BJ (cell line): Measurements from ENCODE around the gene DAPK2. TPM values are rescaled to one million over a fixed set of nuclear protein-coding genes. Genes with fewer than 3 reads are reported as not detected.
"Not testable (repeated sequence)": the region's sequence is repeated elsewhere in the genome, so short reads cannot be mapped to it uniquely, and the experiment has no call there.

Experiments
- CTCF ChIA-PET: fragments of 350-600 bp; formaldehyde crosslinking; extraction: SDS; loops from one replicate; lab custom pipeline; 2021; ENCODE audit warnings: antibody characterized with exemption, inconsistent platforms; lab: Yijun Ruan, JAX
- POLR2A ChIA-PET: fragments of 300-600 bp; sonication (Branson Sonifier 250); formaldehyde crosslinking; extraction: SDS; loops from one replicate; lab custom pipeline; 2021; ENCODE audit warnings: antibody characterized with exemption; lab: Charles Lee
- DNase-seq: peaks from one replicate; pipeline ENCODE4 v3.0.0-alpha.2; 2011; ENCODE audit warnings: low read depth
- H3K27me3 ChIP-seq: 2 replicates; pipeline ENCODE4 v1.6.0; 2011; ENCODE audit warnings: low read length; ENCODE audit not compliant: control insufficient read depth, insufficient read depth
- H3K36me3 ChIP-seq: 2 replicates; pipeline ENCODE4 v1.5.1; 2011; ENCODE audit warnings: low read length; ENCODE audit not compliant: control insufficient read depth, insufficient read depth
- H3K4me3 ChIP-seq: 2 replicates; pipeline ENCODE4 v1.5.1; 2011; ENCODE audit warnings: low read depth, mild to moderate bottlenecking, control low read depth, low read length
- polyA plus RNA-seq: library from polyadenylated mRNA; depleted of rRNA; stranded (reverse); fragments of >200 nt; gene quantifications from 2 replicates; pipeline ENCODE4 v1.2.3, GENCODE V29; 2011
- TF ChIP-seq, protein P1 (sequence below): IDR thresholded peaks from 2 replicates; pipeline ENCODE4 v1.5.1; 2011; ENCODE audit warnings: low read depth, mild to moderate bottlenecking, control low read depth, inconsistent platforms, low read length, moderate library complexity; ENCODE audit not compliant: insufficient read depth

Gene DAPK2
- polyA plus RNA-seq, 1 experiment, result 12.4 TPM

DNA sequence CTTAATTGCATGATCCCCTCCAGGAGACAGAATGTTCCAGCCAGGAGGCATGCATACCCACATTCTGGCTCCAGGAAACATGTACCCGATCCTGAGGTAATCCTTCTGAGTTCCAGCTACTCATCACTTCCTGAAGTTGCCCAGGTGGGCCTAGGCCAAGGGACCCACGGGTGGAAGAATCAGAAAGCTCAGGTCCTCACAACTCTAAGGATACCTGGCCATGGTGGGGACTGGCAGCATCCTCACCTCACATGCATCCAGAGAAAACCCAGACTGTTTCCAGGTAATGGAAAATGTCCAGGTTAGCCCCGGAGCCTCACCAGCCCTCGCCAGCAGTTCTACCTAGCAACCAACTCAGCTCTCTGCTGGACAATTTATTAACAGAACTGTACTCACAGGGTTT is 78.2 kb downstream of the DAPK2 start:
- ChIA-PET CTCF (interaction anchor here (0.6 to 1.7 kb wide), 3 partner anchors 23 to 78 kb away, joined by 3 to 6 read pairs (median 3); partner anchors contain the start of gene DAPK2), POLR2A (no interaction called here)
- TF ChIP-seq, protein P1, sequence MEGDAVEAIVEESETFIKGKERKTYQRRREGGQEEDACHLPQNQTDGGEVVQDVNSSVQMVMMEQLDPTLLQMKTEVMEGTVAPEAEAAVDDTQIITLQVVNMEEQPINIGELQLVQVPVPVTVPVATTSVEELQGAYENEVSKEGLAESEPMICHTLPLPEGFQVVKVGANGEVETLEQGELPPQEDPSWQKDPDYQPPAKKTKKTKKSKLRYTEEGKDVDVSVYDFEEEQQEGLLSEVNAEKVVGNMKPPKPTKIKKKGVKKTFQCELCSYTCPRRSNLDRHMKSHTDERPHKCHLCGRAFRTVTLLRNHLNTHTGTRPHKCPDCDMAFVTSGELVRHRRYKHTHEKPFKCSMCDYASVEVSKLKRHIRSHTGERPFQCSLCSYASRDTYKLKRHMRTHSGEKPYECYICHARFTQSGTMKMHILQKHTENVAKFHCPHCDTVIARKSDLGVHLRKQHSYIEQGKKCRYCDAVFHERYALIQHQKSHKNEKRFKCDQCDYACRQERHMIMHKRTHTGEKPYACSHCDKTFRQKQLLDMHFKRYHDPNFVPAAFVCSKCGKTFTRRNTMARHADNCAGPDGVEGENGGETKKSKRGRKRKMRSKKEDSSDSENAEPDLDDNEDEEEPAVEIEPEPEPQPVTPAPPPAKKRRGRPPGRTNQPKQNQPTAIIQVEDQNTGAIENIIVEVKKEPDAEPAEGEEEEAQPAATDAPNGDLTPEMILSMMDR, result no peak
- no peak overlapping the region for H3K4me3 ChIP-seq
- no peaks in the 10 kb centered on the region for H3K27me3 ChIP-seq
- DNase-seq, result no peak
- peaks cover 4% of the 10 kb centered on the region; the same call in 1 of the 2 replicates for H3K36me3 ChIP-seq

GRCh38 chr15:63967616-63968015 is 78.7 kb downstream of the DAPK2 start:
- POLR2A ChIA-PET, result interaction anchor here (0.7 kb wide), 1 partner anchor 19 kb away, joined by 3 read pairs; no protein-coding TSS in a partner anchor
- CTCF ChIA-PET, result interaction anchor here (0.6 kb wide), 1 partner anchor 62 kb away, joined by 3 read pairs; no protein-coding TSS in a partner anchor
- Histone ChIP-seq H3K4me3 (no peak overlapping the region), H3K27me3 (no peaks in the 10 kb centered on the region), H3K36me3 (peaks cover 4% of the 10 kb centered on the region; the same call in 1 of the 2 replicates)
- TF ChIP-seq, protein P1, result no peak
- DNase-seq, result no peak

DNA sequence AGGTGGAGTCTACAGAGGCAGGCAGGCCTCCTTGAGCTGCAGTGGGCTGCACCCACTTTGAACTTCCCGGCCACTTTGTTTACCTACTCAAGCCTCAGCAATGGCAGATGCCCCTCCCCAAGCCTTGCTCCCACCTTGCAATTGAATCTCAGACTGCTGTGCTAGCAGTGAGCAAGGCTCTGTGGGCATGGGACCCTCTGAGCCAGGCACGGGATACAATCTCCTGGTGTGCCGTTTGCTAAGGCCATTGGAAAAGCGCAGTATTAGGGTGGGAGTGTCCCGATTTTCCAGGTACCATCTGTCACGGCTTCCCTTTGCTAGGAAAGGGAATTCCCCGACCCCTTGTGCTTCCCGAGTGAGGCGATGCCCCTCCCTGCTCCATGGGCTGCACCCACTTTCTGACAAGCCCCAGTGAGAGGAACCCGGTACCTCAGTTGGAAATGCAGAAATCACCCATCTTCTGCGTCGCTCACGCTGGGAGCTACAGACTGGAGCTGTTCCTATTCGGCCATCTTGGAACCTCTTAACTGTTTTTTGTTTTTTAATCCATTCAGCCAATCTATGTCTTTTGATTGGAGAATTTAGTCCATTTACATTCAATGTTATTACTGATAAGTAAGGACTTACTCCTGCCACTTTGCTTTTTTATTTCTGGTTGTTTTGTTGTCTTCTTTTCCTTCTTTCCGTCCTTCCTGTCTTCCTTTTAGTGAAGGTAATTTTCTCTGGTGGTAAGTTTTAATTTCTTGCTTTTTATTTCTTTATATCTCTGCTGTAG is 83.2 kb downstream of the DAPK2 start:
- H3K27me3 ChIP-seq, H3K36me3 ChIP-seq, CTCF ChIA-PET, DNase-seq, POLR2A ChIA-PET, H3K4me3 ChIP-seq: not testable (repeated sequence)

GRCh38 chr15:63953524-63953923 is 92.8 kb downstream of the DAPK2 start:
- TF ChIP-seq, protein P1, result no peak
- POLR2A ChIA-PET, result no interaction called here
- Histone ChIP-seq H3K36me3 (no peaks in the 10 kb centered on the region), H3K4me3 (no peak overlapping the region), H3K27me3 (no peaks in the 10 kb centered on the region)
- no peak for DNase-seq
- CTCF ChIA-PET, result interaction anchor here (2.1 kb wide), 1 partner anchor 8 kb away, joined by 10 read pairs; no protein-coding TSS in a partner anchor

- peak; percentile 89 for DNase-seq
- H3K36me3 ChIP-seq, result no peaks in the 10 kb centered on the region
- H3K27me3 ChIP-seq, result no peaks in the 10 kb centered on the region
- H3K4me3 ChIP-seq, result no peak overlapping the region
- TF ChIP-seq, protein P1, result no peak
- ChIA-PET POLR2A (interaction anchor here (0.6 kb wide), 1 partner anchor 987 kb away, joined by 3 read pairs; no protein-coding TSS in a partner anchor), CTCF (interaction anchor here (0.7 to 1.7 kb wide), 5 partner anchors 10 to 35 kb away, joined by 3 to 10 read pairs (median 3); no protein-coding TSS in a partner anchor)
Measured at GRCh38 chr15:63950911-63951481, 95.3 kb downstream of the DAPK2 start.
